Measurements from ENCODE around the gene ISCA2. TPM values are rescaled to one million over a fixed set of nuclear protein-coding genes. Genes with fewer than 3 reads are reported as not detected.

The ISCA2 gene
- total and polyA plus RNA-seq, 9 of the 15 experiments (the other 6 are each of a cell fraction or from before 2014, with no cell fraction given) = 5.0 to 36.7 (median 18.1) TPM

DNA sequence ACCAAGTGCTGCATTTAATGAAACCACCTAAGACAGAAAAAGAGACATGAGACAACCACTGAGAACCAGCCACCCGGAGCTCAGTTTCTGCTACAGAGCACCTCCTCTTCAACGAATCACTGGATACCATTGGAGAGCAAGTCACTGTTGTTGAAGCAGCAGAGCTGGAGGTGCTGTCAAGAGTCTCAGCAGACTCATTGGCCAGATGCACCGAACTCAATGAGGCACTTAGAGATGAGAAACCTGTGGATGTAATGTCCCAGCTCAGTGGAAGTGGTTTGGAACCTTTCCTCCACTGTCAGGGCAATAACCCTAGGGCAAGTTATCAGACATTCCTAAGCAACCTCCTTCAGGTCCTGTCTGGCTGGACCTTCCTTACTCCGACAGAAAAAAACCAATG, 13.5 kb upstream of the ISCA2 start:
- ChIA-PET POLR2A (no interaction called here), CTCF (ENCODE audit: low intra/inter-chr PET ratio) (no interaction called here)
- Histone ChIP-seq H3K4me1 (replicated peaks in 1 of 2; ENCODE audit: control insufficient read depth in 2 of 2, insufficient read depth in 2 of 2, low read length in 2 of 2) (no peaks in the 10 kb centered on the region), H3K9ac (ENCODE audit: insufficient read depth in 1 of 2, low read depth in 2 of 2, low read length in 2 of 2) (no peak overlapping the region), H3K4me2 (ENCODE audit: insufficient read depth, low read length) (no peak overlapping the region), H3K27ac (ENCODE audit: extremely low read depth, low read depth, low read length) (no peak overlapping the region), H3K27me3 (ENCODE audit: control insufficient read depth in 2 of 2, insufficient read depth in 2 of 2, low read length in 2 of 2) (no peaks in the 10 kb centered on the region), H3K36me3 (ENCODE audit: control insufficient read depth, insufficient read depth, low read length) (no peaks in the 10 kb centered on the region), H3K9me3 (replicated peaks; ENCODE audit: control insufficient read depth, insufficient read depth, low read depth, low read length) (no peaks in the 10 kb centered on the region), H3K79me2 (ENCODE audit: control insufficient read depth, insufficient read depth, low read length) (no peaks in the 10 kb centered on the region), H4K20me1 (replicated peaks; ENCODE audit: control insufficient read depth, insufficient read depth, low read length) (no peaks in the 10 kb centered on the region; the same call in 1 of the 2 replicates), H2AFZ (ENCODE audit: low read depth, low read length) (no peak overlapping the region), H3K9me1 (ENCODE audit: control insufficient read depth, insufficient read depth, low read length) (no peaks in the 10 kb centered on the region), H3K4me3 (no peak overlapping the region)
- in situ Hi-C loops (cut with MboI) = no loop called here
- FAIRE-seq (no peak), ATAC-seq (no peak), DNase-seq (ENCODE audit: extremely low read depth in 1 of 4, low spot score in 3 of 4) (no peak)
- intact Hi-C loops (cut with micrococcal nuclease) = no loop called here
- TF ChIP-seq MYC (IDR thresholded peaks at IDR 0.05; ENCODE audit: low read depth, low read length) (no peak), MYC (CRISPR knock-in tag; IDR thresholded peaks at IDR 0.05; ENCODE audit: borderline replicate concordance, low read depth) (no peak), ETS2 (tag; IDR thresholded peaks at IDR 0.05; ENCODE audit: borderline replicate concordance, poor library complexity, severe bottlenecking) (no peak), ARID1B (IDR thresholded peaks at IDR 0.05) (no peak), TSC22D4 (tag; IDR thresholded peaks at IDR 0.05) (no peak), STAT5A (IDR thresholded peaks at IDR 0.05; ENCODE audit: borderline replicate concordance, low read length) (no peak), HDAC8 (tag; IDR thresholded peaks at IDR 0.05) (no peak), LEF1 (IDR thresholded peaks at IDR 0.05) (no peak), SMAD3 (CRISPR knock-in tag; conservative IDR thresholded peaks at IDR 0.05) (no peak), POLR2H (tag; IDR thresholded peaks at IDR 0.05; ENCODE audit: low read depth) (no peak), RFX7 (CRISPR knock-in tag; IDR thresholded peaks at IDR 0.05) (no peak), PPARD (CRISPR knock-in tag; IDR thresholded peaks at IDR 0.05) (no peak), TFAM (CRISPR knock-in tag; conservative IDR thresholded peaks at IDR 0.05) (no peak), ZNF586 (CRISPR knock-in tag; conservative IDR thresholded peaks at IDR 0.05) (no peak), ZBTB7A (IDR thresholded peaks at IDR 0.05; ENCODE audit: borderline replicate concordance, control insufficient read depth, low read depth, low read length) (no peak), HNRNPLL (IDR thresholded peaks at IDR 0.05; ENCODE audit: low read depth, low read length, poor library complexity, severe bottlenecking) (no peak)
- TF ChIP-seq, protein P1, sequence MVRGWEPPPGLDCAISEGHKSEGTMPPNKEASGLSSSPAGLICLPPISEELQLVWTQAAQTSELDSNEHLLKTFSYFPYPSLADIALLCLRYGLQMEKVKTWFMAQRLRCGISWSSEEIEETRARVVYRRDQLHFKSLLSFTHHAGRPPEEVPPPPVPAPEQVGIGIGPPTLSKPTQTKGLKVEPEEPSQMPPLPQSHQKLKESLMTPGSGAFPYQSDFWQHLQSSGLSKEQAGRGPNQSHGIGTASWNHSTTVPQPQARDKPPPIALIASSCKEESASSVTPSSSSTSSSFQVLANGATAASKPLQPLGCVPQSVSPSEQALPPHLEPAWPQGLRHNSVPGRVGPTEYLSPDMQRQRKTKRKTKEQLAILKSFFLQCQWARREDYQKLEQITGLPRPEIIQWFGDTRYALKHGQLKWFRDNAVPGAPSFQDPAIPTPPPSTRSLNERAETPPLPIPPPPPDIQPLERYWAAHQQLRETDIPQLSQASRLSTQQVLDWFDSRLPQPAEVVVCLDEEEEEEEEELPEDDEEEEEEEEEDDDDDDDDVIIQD (CRISPR knock-in tag; IDR thresholded peaks at IDR 0.05) = no peak
- TF ChIP-seq, protein P2, sequence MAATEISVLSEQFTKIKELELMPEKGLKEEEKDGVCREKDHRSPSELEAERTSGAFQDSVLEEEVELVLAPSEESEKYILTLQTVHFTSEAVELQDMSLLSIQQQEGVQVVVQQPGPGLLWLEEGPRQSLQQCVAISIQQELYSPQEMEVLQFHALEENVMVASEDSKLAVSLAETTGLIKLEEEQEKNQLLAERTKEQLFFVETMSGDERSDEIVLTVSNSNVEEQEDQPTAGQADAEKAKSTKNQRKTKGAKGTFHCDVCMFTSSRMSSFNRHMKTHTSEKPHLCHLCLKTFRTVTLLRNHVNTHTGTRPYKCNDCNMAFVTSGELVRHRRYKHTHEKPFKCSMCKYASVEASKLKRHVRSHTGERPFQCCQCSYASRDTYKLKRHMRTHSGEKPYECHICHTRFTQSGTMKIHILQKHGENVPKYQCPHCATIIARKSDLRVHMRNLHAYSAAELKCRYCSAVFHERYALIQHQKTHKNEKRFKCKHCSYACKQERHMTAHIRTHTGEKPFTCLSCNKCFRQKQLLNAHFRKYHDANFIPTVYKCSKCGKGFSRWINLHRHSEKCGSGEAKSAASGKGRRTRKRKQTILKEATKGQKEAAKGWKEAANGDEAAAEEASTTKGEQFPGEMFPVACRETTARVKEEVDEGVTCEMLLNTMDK (IDR thresholded peaks at IDR 0.05; ENCODE audit: borderline replicate concordance, insufficient read depth, low read depth, low read length, poor library complexity, severe bottlenecking) = no peak
- 10% methylated on average over 4 of the region's 4 CpGs for WGBS (ENCODE audit: insufficient coverage, low coverage, missing lambda C conversion rate)
- no TSS peak for BruUV-seq (replicated peaks)

Measured in K562 (cell line).